ENCODE results near the gene ERAP2.

DNA sequence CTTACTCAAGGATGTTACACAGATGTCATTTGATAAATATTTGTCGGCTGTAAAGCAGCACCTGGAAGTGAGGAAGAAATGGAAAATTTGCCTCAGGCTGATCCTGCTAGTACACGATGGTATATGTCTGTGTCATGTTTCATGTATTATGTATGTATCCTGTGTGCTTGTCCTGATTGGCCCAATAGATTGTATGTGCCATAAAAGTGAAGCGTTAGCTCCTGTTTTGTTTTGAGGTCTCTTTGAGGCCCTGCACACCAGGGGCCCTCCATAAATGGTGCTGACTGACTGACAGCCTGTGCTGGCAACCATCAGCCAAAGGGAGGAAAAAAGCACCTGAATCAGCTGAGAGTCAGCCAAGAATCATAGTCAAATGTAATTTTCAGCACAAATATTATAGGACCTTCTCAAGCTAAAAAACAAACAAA is 47.7 kb downstream of the ERAP2 start:
- no peak for TF ChIP-seq POLR2A (IDR thresholded peaks at IDR 0.05)
- TF ChIP-seq, protein P1, sequence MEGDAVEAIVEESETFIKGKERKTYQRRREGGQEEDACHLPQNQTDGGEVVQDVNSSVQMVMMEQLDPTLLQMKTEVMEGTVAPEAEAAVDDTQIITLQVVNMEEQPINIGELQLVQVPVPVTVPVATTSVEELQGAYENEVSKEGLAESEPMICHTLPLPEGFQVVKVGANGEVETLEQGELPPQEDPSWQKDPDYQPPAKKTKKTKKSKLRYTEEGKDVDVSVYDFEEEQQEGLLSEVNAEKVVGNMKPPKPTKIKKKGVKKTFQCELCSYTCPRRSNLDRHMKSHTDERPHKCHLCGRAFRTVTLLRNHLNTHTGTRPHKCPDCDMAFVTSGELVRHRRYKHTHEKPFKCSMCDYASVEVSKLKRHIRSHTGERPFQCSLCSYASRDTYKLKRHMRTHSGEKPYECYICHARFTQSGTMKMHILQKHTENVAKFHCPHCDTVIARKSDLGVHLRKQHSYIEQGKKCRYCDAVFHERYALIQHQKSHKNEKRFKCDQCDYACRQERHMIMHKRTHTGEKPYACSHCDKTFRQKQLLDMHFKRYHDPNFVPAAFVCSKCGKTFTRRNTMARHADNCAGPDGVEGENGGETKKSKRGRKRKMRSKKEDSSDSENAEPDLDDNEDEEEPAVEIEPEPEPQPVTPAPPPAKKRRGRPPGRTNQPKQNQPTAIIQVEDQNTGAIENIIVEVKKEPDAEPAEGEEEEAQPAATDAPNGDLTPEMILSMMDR (IDR thresholded peaks at IDR 0.05), result no peak
